ENCODE results near the gene AGBL5.

AGBL5 gene

DNA sequence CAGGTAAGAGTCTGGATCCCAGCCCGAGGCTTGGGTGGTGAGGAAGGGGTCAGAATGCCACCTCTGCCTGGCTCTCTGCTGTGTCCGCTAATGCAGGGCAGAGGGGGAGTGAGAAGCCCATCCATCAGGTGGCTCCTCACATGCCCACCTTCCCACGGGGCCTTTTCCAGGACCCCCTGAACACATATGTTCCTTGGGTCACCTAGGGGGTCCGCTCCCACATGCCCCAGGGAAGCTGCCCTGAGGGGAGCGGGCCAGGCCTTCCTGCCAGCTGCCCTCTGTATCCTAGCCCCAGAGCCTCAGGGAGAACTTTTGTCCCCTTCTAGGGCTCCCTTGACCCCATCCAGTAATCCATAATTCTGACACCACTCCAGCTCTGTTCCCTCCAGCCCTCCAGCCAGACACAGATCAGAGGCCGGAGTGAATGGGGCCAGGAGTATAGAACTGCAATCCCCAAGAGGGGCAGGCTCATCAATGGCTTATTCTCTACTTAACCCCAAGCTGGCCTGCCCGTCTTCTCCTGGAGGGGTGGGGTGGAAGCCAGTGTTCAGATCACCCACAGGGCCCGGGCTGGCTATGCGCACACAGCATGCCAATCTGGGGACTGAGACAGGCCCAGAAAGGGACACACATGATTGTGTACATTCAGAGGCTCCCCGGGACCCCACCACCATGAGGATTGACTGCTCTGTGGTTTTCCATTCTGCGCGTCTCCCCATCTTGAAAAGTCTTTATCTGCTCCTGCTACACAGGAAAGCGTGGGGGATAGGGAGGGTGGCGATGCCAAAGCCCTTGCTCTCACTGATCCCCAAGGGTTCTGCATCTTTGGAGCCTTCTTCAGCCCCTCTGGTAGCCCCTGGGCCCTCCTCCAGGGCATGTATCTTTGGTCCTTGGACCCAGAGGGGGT lies 28.0 kb downstream of the AGBL5 start:
- no peak for DNase-seq

DNA sequence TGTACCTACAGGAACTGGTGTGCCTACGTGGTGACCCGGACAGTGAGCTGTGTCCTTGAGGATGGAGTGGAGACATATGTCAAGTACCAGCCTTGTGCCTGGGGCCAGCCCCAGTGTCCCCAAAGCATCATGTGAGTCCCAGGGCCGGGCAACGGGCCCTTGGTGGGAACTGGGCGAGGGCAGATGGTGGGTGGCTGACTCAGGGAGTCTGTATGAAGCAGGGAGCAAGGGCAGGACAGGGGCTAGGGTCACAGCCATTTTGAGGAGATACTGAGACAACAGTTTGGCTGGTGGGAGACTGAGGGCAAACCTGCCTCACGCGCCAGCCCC lies 28.6 kb downstream of the AGBL5 start:
- no peak for DNase-seq

DNA sequence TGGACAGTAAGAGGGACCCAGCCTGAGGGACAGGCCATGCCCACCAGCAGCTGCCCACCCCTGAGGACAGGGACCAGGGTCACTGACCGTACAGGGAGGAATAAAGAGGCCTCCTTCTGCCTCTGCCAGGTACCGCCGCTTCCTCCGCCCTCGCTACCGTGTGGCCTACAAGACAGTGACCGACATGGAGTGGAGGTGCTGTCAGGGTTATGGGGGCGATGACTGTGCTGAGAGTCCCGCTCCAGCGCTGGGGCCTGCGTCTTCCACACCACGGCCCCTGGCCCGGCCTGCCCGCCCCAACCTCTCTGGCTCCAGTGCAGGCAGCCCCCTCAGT lies 29.1 kb downstream of the AGBL5 start:
- no peak for DNase-seq

DNA sequence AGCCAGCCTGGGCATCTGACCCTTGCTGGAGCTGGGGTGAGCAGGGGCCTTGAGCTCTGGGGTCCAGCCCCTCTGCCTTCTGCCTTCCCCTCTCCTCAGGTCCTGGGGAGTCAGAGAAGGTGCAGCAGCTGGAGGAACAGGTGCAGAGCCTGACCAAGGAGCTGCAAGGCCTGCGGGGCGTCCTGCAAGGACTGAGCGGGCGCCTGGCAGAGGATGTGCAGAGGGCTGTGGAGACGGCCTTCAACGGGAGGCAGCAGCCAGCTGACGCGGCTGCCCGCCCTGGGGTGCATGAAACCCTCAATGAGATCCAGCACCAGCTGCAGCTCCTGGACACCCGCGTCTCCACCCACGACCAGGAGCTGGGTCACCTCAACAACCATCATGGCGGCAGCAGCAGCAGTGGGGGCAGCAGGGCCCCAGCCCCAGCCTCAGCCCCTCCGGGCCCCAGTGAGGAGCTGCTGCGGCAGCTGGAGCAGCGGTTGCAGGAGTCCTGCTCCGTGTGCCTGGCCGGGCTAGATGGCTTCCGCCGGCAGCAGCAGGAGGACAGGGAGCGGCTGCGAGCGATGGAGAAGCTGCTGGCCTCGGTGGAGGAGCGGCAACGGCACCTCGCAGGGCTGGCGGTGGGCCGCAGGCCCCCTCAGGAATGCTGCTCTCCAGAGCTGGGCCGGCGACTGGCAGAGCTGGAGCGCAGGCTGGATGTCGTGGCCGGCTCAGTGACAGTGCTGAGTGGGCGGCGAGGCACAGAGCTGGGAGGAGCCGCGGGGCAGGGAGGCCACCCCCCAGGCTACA lies 30.7 kb downstream of the AGBL5 start:
- DNase-seq = no peak

DNA sequence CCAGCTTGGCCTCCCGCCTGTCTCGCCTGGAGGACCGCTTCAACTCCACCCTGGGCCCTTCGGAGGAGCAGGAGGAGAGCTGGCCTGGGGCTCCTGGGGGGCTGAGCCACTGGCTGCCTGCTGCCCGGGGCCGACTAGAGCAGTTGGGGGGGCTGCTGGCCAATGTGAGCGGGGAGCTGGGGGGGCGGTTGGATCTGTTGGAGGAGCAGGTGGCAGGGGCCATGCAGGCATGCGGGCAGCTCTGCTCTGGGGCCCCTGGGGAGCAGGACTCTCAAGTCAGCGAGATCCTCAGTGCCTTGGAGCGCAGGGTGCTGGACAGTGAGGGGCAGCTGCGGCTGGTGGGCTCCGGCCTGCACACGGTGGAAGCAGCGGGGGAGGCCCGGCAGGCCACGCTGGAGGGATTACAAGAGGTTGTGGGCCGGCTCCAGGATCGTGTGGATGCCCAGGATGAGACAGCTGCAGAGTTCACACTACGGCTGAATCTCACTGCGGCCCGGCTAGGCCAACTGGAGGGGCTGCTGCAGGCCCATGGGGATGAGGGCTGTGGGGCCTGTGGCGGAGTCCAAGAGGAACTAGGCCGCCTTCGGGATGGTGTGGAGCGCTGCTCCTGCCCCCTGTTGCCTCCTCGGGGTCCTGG lies 31.4 kb downstream of the AGBL5 start:
- no peak for DNase-seq

DNA sequence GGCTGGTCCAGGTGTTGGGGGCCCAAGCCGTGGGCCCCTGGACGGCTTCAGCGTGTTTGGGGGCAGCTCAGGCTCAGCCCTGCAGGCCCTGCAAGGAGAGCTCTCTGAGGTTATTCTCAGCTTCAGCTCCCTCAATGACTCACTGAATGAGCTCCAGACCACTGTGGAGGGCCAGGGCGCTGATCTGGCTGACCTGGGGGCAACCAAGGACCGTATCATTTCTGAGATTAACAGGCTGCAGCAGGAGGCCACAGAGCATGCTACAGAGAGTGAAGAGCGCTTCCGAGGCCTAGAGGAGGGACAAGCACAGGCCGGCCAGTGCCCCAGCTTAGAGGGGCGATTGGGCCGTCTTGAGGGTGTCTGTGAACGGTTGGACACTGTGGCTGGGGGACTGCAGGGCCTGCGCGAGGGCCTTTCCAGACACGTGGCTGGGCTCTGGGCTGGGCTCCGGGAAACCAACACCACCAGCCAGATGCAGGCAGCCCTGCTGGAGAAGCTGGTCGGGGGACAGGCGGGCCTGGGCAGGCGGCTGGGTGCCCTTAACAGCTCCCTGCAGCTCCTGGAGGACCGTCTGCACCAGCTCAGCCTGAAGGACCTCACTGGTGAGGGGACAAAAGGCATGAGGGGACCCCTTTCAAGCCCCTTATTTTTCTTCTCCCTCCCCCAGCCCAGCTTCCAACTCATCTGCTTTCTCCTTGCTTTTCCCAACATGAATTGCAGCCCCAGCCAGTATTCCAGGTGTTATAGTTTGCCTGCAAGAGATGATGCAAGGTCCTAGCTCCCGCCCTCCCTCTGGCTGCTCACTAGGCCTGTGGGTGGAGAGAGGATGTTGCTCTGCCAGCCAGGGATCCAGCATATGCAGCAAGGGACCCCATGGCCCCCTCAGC lies 32.2 kb downstream of the AGBL5 start:
- DNase-seq = no peak

DNA sequence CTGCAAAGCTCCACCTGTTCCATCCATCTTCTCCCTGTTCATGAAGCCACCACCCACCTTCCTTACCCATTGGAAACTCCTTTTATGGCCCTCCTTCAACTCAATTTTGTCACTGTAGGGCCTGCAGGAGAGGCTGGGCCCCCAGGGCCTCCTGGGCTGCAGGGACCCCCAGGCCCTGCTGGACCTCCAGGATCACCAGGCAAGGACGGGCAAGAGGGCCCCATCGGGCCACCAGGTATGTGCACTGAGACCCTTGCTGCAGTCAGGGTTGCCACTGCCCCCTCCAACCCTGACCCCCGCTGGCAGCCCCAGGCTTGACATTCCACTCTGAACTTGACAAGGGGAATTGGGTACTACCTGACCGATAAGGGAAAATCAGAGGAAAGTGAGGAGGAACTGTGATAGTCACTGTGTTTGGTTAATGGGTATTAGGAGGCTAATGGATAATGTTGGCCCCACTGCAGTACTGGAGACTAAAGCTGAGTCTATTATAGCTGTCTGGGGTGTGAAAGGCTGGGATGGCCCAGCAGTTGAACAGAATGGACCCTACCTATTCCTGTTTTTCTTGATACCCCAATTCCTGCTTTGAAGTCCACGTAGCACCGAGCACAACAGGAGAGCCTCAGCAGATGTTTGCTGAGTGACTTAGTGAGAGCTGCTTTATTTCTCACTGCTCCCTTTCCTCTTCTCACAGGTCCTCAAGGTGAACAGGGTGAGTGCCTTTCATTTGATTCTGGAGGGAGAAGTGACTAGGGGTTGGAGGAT lies 33.0 kb downstream of the AGBL5 start:
- no peak for DNase-seq

DNA sequence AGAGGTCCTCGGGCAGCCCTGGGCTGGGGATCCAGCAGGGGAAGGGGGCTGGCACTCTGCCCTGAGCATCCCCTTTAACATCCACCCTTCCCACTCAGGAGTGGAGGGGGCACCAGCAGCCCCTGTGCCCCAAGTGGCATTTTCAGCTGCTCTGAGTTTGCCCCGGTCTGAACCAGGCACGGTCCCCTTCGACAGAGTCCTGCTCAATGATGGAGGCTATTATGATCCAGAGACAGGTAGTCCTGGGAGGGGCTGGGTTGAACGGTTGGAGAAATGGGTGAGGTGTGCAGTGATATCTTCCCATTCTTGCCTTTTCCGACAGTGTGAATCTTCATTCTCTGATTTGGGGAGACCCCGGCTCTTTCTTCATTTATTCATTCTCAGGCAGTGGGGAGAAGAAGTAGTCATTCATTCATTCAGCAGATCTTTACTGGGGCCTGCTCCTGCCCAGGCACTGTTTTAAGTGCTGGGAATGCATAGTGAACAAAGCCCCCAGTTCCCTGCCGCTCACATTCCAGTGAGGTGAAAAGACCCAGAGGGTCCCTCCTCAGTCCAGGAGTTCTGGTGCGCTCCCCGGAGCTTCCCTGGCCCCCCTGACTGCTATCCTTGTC lies 33.7 kb downstream of the AGBL5 start:
- no peak for DNase-seq

DNA sequence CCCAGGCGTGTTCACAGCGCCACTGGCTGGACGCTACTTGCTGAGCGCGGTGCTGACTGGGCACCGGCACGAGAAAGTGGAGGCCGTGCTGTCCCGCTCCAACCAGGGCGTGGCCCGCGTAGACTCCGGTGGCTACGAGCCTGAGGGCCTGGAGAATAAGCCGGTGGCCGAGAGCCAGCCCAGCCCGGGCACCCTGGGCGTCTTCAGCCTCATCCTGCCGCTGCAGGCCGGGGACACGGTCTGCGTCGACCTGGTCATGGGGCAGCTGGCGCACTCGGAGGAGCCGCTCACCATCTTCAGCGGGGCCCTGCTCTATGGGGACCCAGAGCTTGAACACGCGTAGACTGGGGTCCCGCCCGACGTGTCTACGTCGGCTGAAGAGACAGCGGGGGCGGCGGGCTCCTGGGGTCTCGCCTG lies 34.2 kb downstream of the AGBL5 start:
- DNase-seq = no peak

DNA sequence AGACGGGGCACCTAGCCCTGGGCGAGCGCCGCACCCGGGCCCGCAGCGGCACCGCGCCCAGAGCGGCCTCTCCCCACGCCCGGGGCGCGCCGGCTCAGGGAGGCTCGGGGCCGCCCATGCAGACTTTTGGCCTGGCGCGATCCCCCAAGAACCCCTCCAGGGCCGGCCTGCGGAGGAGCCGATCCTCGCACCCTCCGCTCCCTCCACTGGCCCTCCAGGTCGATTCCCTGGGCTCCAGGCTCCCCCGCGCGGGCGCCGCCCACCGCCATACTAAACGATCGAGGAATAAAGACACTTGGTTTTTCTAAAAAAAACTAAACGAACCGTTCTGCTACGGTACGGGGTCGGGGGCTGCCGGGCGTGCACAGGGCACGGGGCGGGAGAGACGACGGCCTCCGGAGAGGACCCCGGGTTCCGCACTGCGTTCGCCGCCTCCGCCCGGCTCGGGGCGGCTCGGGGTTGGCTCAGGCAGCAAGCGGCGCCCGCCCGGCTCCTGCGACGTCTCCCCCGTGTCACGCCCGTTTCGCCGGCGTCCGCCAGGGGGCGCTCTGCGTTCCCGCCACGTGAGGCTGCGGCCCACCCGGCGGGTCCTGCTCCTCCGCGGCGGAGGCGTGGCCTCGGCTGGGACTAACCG lies 34.7 kb downstream of the AGBL5 start:
- DNase-seq = peak; percentile 95

DNA sequence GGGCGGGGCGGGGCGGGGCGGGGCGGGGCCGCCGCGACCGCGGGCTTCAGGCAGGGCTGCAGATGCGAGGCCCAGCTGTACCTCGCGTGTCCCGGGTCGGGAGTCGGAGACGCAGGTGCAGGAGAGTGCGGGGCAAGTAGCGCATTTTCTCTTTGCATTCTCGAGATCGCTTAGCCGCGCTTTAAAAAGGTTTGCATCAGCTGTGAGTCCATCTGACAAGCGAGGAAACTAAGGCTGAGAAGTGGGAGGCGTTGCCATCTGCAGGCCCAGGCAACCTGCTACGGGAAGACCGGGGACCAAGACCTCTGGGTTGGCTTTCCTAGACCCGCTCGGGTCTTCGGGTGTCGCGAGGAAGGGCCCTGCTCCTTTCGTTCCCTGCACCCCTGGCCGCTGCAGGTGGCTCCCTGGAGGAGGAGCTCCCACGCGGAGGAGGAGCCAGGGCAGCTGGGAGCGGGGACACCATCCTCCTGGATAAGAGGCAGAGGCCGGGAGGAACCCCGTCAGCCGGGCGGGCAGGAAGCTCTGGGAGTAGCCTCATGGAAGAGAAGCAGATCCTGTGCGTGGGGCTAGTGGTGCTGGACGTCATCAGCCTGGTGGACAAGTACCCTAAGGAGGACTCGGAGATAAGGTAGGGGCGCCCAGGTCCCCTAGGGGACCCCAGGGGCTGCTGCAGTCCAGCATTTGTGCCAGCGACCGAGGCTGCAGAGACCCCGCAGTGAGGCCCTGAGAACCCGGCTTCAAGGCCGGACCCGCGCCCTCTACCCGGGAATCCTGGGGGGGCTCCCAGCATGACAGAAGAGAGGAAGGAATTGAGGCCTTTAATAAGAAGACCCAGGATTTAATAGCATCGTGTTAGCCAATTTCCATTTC lies 35.5 kb downstream of the AGBL5 start, which contains the start of gene KHK:
Gene KHK (plus strand): TSS at position 49 of the 870 bp plus-strand sequence. CDS start 488 bp downstream, at position 537.
- DNase-seq = no peak

DNA sequence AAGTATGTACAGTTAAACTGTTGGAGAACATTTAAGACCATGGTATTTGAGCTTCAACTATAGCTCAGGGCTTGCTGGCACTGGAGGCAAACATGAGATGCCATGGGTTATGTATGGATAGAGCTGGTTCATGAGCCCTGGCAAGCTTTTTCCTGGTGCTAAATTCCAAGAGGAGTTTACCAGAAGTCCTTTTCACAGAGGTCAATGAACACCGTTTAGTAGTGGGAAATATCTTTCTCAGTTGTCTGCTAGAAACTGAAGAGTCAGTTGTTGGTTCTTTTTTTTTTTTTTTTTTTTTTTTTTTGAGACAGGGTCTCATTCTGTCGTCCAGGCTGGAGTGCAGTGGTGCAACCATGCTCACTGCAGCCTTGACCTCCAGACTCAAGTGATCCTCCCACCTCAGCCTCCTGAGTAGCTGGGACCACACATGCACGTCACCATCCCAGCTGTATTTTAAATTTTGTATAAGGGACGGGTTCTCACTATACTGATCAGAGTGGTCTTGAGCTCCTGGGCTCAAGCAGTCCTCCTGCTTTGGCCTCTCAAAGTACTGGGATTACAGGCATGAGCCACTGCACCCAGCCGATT lies 36.4 kb downstream of the AGBL5 start:
- DNase-seq = no peak

DNA sequence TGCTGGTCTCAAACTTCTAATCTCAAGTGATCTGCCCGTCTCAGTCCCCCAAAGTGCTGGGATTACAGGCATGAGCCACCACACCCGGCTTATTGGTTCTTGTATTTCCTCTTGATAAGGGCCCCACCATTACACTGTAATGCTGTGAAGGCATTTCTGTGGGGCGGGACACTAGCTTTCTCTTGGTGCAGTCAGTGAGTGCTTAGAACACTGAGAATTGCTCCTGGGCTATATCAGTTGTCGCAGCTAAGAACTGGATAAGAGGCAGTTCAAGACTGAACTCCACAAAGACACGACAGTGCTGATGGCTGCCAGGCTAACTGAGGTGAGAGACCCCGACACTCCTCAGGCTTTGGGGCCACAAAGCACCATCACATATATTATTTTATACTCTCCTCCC lies 37.2 kb downstream of the AGBL5 start:
- no peak for DNase-seq

DNA sequence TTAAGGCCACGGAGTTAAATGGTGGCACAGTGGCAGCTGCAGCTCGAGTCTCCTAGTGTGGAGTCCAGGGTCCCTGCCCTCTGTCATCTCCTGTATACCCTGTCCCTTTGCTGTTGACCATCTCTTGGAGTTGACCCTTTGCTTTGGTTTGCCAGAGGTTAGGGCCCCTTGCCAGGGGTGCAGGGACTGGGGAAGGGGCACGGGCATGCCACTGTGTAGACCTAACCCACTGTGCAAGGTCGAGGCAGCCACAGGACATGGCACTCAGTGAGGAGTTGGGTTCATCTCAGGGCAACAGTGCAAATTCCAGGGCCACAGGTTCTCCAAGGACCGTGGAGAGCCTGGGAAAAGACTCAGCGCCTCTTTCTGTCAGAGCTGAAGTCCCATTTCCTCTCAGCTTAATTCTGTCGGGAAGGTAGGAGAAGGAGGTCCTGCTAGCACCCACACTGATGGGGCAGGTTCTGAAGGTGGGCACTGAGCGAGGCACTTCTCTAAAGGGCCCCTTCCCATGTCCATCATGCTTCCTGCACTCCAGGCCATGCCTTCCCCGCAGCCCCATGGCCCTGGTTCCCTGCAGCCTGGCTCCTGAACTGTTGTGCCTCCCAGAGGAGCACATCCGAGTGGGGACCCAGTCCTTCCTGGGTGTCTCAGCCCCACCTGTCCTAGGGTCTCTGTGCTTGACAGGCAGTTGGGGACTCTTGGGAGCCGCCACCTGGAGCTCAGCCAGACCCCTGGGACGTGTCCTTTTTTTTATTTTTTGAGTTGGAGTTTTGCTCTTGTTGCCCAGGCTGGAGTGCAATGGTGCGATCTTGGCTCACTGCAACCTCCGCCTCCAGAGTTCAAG lies 37.9 kb downstream of the AGBL5 start:
- DNase-seq = no peak

DNA sequence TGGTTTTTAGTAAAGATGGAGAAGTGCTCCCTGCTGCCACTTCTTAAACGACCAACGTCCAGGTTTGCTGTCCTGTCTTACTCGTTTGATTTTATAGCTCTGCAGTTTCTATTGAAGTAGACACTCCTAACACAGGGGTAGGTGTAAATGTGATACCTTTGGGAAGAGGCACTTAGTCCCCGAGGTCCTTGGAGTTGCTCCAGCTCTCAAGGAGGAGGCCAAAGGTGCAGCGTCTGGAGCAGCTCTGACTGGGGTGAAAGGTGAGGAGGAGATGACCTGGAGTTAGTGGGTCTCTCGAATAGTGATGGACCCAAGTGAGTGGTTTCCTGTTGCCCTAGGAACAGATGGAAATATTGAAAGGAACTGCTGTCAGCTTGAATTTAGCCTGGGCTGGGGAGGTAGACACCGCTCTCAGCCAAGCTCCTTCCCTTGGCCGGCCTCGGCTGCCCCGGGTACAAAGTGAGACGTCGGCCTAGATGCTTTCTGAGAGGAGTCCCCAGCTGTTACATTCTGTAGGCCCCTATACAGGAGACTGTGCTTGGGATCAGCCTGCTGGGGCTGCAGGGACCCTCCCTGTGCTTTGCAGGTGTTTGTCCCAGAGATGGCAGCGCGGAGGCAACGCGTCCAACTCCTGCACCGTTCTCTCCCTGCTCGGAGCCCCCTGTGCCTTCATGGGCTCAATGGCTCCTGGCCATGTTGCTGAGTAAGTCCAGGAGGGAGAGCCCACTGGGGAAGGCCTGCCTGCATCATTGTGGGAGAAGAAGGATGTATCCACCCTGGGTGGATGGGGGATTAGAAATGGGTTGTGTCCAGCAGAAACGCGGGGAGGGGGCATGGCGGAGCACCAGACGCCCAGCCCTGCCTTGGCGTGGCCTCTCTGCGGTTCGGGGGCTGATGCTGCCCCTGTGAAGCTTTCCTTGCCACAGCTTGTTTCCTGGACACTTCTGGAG lies 40.6 kb downstream of the AGBL5 start:
- no peak for DNase-seq

DNA sequence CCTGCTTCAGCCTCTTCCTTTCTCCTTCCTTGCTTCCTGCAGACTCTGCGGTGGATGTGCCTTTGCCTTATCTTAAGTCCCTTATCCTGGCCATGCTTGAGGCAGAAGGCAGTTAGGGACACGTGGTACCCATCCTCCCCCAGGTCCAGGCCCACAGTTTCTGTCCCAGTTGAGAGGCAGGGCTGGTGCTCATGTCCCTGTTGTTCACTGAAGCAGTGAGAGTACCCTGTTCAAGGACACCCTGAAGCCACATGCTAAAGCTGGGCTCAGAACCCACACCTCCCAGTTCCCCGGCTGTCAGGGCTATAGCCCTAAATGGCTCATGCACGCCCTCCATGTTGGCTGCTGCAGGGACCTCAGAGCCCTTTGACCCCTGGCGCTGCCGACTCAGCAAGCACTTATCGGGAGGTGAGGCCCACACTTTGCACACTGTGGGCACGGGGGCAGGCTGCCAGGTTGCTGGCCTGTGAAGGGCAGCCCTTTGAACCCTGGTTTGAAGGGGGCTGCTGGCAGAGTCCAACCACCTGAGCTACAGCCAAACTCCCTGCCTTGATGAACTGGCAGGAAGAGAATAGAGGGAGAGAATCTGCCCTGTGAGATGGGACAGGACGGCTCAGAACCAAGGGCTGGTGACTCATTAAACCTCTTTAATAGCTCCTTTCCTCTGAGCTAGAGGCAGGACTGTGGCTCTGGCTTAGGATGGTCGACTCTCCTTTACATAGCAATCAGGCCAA lies 41.4 kb downstream of the AGBL5 start:
- DNase-seq = no peak

All from effector CD8-positive, alpha-beta T cell (primary cell).